Fibroblast of villous mesenchyme (primary cell): ENCODE measurements around the gene GLRX3. TPM values are rescaled to one million over a fixed set of nuclear protein-coding genes. Genes with fewer than 3 reads are reported as not detected.
A peak's percentile ranks its signal among the peaks of the same experiment; 100 is the strongest.

Source experiments
- DNase-seq: peaks from one replicate; pipeline ENCODE4 v3.0.0-alpha.2; 2010; ENCODE audit warnings: low read depth
- H3K4me3 ChIP-seq: 2 replicates; pipeline ENCODE4 v1.5.1; 2011; ENCODE audit warnings: low read depth, mild to moderate bottlenecking, low read length
- CTCF ChIP-seq: IDR thresholded peaks from 2 replicates; pipeline ENCODE4 v1.5.1; 2012; ENCODE audit warnings: low read depth, mild to moderate bottlenecking, low read length; ENCODE audit not compliant: insufficient read depth
- total RNA-seq: library from RNA; depleted of rRNA; stranded (reverse); fragments of >200 nt; gene quantifications from 2 replicates; pipeline ENCODE4 v1.2.3, GENCODE V29; 2012

The GLRX3 gene
- total RNA-seq, 1 donor, result 75.6 TPM

DNA sequence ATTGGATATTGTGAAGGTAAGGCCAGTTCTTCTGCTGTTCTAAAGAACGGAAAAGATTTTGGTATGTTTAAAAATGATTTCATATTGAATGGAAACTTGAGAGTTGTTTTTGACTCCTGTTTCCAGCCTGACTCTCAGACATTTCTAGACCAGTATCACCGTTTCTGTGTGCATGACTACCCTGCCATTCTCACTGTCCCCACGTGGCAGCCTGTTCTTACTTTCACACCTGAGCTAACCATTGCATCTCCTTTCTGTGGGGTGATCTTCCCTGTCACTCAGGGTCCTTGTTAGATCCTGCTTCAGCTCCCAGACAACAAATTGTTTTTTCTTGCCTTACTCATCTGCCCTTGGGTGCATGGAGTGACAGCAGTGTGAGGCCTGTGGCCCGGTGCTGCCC, 38.9 kb downstream of the GLRX3 start:
- H3K4me3 ChIP-seq, result no peak overlapping the region
- TF ChIP-seq CTCF, result no peak
- DNase-seq, result no peak

DNA sequence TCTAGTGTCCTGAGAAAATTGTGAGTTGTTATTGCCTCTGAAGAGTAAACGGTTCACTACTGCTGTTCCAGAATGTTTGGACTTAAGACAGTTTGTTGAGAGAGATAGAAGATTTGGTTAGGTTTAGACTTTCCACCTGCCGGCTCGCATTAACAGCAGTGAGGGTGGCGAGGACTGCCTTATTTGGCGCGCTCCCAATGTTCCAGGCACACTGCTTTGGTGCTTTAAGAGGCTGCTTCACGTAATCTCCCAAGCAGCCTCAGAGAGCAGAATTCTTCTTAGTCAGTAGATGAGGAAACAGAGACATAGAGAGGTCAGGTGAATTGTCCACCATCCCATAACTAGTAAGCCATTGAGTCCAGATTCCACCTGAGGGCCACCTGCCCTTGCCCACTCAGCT, 41.1 kb downstream of the GLRX3 start:
- no peak overlapping the region for H3K4me3 ChIP-seq
- TF ChIP-seq CTCF, result no peak
- DNase-seq, result no peak

GRCh38 chr10:130179640-130180039, 43.4 kb downstream of the GLRX3 start:
- peak; percentile 53 for TF ChIP-seq CTCF
- no peak overlapping the region for H3K4me3 ChIP-seq
- DNase-seq, result peak; percentile 70

DNA sequence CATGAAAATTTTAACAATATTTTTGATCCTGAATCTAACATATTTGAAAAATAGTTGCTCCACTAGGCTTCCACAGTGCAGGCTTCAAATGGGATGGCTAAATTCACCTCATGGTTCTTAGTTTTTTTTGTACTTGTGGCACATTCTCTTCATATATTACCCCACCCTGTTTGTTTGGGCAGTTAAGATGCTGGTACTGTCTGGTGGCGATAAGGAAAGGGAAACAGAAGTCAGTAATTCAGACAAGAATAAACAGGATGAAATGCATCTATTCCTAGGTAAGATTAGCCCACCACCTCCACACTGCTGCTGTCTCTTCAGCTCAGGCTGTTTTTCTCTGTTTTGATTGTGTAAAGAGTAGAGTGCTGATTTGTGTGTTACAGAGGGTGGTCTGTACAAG, 44.2 kb downstream of the GLRX3 start:
- no peak for DNase-seq
- no peak for TF ChIP-seq CTCF

DNA sequence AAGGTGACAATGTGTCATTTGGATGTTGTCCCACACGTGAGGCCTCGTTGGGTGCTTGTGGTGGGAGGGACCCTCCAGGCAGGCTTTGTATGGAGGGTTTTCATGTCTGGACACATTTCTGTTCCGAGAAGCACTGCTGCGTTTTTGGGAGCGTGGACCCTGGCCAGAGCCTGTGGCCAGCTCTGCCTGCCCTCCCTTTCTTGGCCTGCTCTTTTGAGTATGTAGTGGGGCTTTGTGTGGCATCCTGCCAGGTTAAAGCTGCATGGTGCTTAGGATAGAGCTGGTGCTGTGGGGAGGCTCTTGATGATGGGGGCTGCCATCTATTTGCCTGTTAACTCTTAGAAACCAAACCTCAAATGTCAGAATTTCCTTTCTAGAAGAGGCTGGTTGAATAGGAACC, 45.7 kb downstream of the GLRX3 start:
- TF ChIP-seq CTCF, result no peak
- DNase-seq, result no peak
- no peak overlapping the region for H3K4me3 ChIP-seq

More for the DNA sequence above, 44.2 kb downstream of the GLRX3 start:
- H3K4me3 ChIP-seq, result no peak overlapping the region

- no peak for TF ChIP-seq CTCF
- H3K4me3 ChIP-seq, result no peak overlapping the region
- no peak for DNase-seq
These were observed 49.4 kb downstream of the GLRX3 start for GRCh38 chr10:130185591-130185990.

DNA sequence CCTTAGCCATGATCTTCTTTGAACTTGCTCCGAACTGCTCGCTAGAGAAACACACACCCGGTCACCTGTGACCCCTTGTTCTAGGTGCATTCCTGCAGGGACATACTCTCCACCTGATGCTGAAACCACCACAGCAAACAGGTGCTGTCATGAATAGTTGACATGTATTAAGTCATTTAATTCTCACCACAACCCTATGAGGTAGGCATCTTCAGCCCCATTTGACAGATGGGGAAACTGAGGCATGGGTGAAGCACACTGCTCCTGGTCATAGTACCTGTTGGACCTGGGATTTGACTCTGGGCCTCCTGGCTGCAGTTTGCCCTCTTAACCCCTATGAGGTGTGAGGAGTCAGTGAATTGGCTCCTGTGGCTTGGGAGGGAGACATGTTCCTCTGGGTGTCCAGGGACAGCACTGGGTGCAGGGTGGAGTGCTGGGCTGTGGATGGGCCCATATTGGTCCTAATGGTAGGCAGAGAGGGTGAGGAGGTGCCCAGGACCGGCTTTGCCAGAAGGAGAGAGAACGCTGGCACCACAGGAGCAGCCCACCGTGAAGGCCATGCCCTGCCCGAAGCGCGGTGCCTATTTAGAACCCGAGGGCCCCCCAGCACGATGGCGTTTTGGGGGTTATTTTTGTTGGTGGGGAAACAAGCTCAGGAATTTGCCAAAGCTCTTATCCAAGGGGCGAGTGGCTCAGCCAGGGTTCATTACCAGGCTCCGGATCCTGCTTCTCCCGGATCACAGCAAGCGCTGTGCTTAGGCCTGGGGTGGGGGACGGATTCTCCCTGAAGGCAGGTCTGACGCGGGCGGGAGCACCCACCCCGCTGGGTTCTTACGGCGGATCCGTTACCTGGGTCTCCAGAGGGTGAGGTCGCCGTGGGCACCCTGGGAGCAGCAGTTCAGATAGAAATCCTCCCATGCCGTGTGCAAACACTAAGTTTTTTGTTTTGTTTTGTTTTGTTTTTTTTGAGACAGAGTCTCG, 52.3 kb downstream of the GLRX3 start:
- DNase-seq, result no peak
- H3K4me3 ChIP-seq, result no peak overlapping the region
- TF ChIP-seq CTCF, result no peak
